K562 (cell line): ENCODE results near the gene PRPF8. TPM values are rescaled to one million over a fixed set of nuclear protein-coding genes. Genes with fewer than 3 reads are reported as not detected.

Experiments
- CTBP1 ChIP-seq: fragments of 450-650 bp; IDR thresholded peaks from 2 replicates; pipeline ENCODE4 v1.6.1; 2016; ENCODE audit warnings: borderline replicate concordance
- DMBX1 ChIP-seq: fragments of 250-450 bp; sonication (Bioruptor Pico); IDR thresholded peaks from 2 replicates; pipeline ENCODE4 v1.8.0; 2022; ENCODE audit warnings: inconsistent platforms, mild to moderate bottlenecking, moderate library complexity, borderline replicate concordance
- HDAC1 ChIP-seq, 2 experiments: fragments of 450-650 bp; IDR thresholded peaks; 2 replicates each; pipeline ENCODE4 v1.6.1; 2016 to 2017; ENCODE audit warnings: inconsistent platforms in 1 of 2, mild to moderate bottlenecking in 1 of 2, moderate library complexity in 1 of 2
- MXI1 ChIP-seq: IDR thresholded peaks from 2 replicates; pipeline ENCODE4 v1.6.1; 2011; ENCODE audit warnings: low read depth, mild to moderate bottlenecking, improper control_type of control experiment, low read length
- RAD51 ChIP-seq: fragments of 450-650 bp; IDR thresholded peaks from 2 replicates; pipeline ENCODE4 v1.7.1; 2016; ENCODE audit warnings: low read depth, mild to moderate bottlenecking, borderline replicate concordance
- RCOR1 ChIP-seq, 2 experiments: IDR thresholded peaks; 2 replicates each; pipeline ENCODE4 v1.6.1; 2012; ENCODE audit warnings: low read depth in 2 of 2, low read length in 2 of 2, borderline replicate concordance in 1 of 2, improper control_type of control experiment in 1 of 2
- TAL1 ChIP-seq: fragments of 450-650 bp; IDR thresholded peaks from 2 replicates; pipeline ENCODE4 v1.6.1; 2016; ENCODE audit warnings: mild to moderate bottlenecking
- ZNF124 ChIP-seq: sonication (generic); formaldehyde crosslinking; IDR thresholded peaks from 2 replicates; pipeline ENCODE4 v1.8.1; 2022; ENCODE audit warnings: missing genetic modification reagents
- ZNF146 ChIP-seq: IDR thresholded peaks from one replicate; pipeline ENCODE4 v1.6.1; 2018; ENCODE audit warnings: missing compliant biosample characterization; ENCODE audit not compliant: unreplicated experiment
- ZNF584 ChIP-seq: fragments of 200-800 bp; sonication (Bioruptor generic); IDR thresholded peaks from 2 replicates; pipeline ENCODE4 v1.6.1; 2016; ENCODE audit warnings: low read depth, mild to moderate bottlenecking, missing genetic modification characterization, missing compliant biosample characterization
- ZSCAN29 ChIP-seq: fragments of 450-650 bp; IDR thresholded peaks from 2 replicates; pipeline ENCODE4 v1.6.1; 2017
- polyA plus RNA-seq, 8 experiments: library from polyadenylated mRNA; depleted of rRNA in 4 of 8; stranded (reverse) in 5 of 8; unstranded in 3 of 8; fragments of >200 nt; fragmentation: Nextera tagmentation in 2 of 8; fragmentation: Illumina TruSeq in 1 of 8; extraction: Ambion mirVana in 2 of 8; extraction: Trizol in 1 of 8; gene quantifications; 2 replicates each; pipeline versions ENCODE4 v1.2.1 to v1.2.3, GENCODE V29; 2011 to 2014; ENCODE audit warnings: inconsistent platforms in 1 of 8, missing spikeins in 1 of 8
- total RNA-seq, 7 experiments: library from RNA; depleted of rRNA in 6 of 7; stranded (reverse); fragments of >200 nt in 6 of 7; fragmentation: Illumina TruSeq in 2 of 7; extraction: Trizol in 2 of 7; gene quantifications; 2 replicates each; pipeline versions ENCODE4 v1.2.1 to v1.2.3, GENCODE V29; 2011 to 2021; ENCODE audit warnings: low replicate concordance in 1 of 7
- TF ChIP-seq, protein P1 (sequence below), 2 experiments: fragments of 450-650 bp; IDR thresholded peaks; 2 replicates each; pipeline ENCODE4 v1.6.1; 2018; ENCODE audit warnings: mild to moderate bottlenecking in 2 of 2, low read depth in 1 of 2; ENCODE audit not compliant: partially characterized antibody in 2 of 2
- TF ChIP-seq, protein P2 (sequence below): sonication (generic); formaldehyde crosslinking; IDR thresholded peaks from 2 replicates; pipeline ENCODE4 v1.8.0; 2022; ENCODE audit warnings: mild to moderate bottlenecking, low read depth, missing genetic modification reagents
- TF ChIP-seq, protein P3 (sequence below), 2 experiments: fragments of 450-650 bp in 1 of 2; sonication (generic) in 1 of 2; formaldehyde crosslinking; conservative IDR thresholded peaks; 2 replicates each; pipeline versions ENCODE4 v1.4.0 to v1.8.1; 2020 to 2022; ENCODE audit warnings: mild to moderate bottlenecking in 1 of 2, missing genetic modification reagents in 1 of 2
- TF ChIP-seq, protein P4 (sequence below), 3 experiments: IDR thresholded peaks in 2 of 3; conservative IDR thresholded peaks in 1 of 3; 2 replicates each; pipeline ENCODE4 v1.5.1; 2011 to 2012; ENCODE audit warnings: low read length in 3 of 3, mild to moderate bottlenecking in 3 of 3, control low read depth in 2 of 3, improper control_type of control experiment in 1 of 3, inconsistent platforms in 1 of 3, low read depth in 1 of 3, mixed read lengths in 1 of 3, moderate library complexity in 1 of 3; ENCODE audit not compliant: insufficient read depth in 2 of 3
- TF ChIP-seq, protein P5 (sequence below), 3 experiments: fragments of 200-800 bp in 1 of 3; sonication (Bioruptor generic) in 1 of 3; sonication (generic) in 1 of 3; formaldehyde crosslinking in 1 of 3; IDR thresholded peaks; 2 replicates each; pipeline versions ENCODE4 v1.6.1 to v1.8.0; 2016 to 2022; ENCODE audit warnings: mild to moderate bottlenecking in 2 of 3, missing compliant biosample characterization in 2 of 3, missing genetic modification characterization in 2 of 3, missing genetic modification reagents in 1 of 3

The PRPF8 gene
- total and polyA plus RNA-seq, 9 of the 15 experiments (the other 6 are each of a cell fraction or from before 2014, with no cell fraction given): 64.3 to 294 (median 85.9) TPM

DNA sequence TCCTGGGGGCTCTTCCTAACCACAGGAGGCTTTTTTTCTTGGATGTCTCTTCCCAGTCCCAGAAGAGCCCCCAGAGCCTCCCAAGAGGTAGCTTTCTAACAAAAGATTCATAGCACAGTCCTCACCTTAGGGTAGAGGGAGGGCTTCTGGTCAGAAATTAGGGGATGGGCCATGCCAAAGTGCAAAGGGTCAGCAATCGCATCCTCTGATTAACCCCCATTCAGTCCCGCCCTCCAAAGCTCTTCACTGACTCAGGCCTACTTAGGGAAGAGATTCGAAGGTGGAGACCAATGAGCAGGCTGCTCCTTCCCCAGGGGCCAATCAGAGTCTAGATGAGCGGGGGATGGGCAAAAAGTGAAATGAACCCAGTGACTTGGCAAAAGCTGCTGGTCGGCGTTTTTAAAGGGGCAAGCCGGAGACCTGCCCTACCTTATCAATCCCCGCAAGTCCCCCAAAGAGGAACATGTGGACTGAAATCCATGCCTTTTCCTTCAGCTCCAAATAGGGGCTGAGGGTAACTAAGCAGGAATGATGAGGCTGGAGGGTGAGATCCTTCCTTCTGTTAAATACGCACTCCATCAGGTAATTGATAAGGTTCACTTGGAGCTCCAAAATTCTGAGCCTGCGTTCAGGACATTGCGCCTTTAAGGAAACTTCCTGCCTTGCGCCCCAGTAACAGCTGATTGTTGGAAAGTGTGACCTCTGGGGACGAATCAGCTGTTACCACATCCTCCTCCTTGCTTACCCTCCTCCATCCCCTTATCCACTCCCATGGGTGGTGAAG, 32.4 kb upstream of the PRPF8 start (continued):
- TF ChIP-seq, protein P1, sequence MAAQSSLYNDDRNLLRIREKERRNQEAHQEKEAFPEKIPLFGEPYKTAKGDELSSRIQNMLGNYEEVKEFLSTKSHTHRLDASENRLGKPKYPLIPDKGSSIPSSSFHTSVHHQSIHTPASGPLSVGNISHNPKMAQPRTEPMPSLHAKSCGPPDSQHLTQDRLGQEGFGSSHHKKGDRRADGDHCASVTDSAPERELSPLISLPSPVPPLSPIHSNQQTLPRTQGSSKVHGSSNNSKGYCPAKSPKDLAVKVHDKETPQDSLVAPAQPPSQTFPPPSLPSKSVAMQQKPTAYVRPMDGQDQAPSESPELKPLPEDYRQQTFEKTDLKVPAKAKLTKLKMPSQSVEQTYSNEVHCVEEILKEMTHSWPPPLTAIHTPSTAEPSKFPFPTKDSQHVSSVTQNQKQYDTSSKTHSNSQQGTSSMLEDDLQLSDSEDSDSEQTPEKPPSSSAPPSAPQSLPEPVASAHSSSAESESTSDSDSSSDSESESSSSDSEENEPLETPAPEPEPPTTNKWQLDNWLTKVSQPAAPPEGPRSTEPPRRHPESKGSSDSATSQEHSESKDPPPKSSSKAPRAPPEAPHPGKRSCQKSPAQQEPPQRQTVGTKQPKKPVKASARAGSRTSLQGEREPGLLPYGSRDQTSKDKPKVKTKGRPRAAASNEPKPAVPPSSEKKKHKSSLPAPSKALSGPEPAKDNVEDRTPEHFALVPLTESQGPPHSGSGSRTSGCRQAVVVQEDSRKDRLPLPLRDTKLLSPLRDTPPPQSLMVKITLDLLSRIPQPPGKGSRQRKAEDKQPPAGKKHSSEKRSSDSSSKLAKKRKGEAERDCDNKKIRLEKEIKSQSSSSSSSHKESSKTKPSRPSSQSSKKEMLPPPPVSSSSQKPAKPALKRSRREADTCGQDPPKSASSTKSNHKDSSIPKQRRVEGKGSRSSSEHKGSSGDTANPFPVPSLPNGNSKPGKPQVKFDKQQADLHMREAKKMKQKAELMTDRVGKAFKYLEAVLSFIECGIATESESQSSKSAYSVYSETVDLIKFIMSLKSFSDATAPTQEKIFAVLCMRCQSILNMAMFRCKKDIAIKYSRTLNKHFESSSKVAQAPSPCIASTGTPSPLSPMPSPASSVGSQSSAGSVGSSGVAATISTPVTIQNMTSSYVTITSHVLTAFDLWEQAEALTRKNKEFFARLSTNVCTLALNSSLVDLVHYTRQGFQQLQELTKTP (IDR thresholded peaks at IDR 0.05; ENCODE audit: low read depth in 1 of 2, partially characterized antibody in 2 of 2): no peak
- TF ChIP-seq, protein P2, sequence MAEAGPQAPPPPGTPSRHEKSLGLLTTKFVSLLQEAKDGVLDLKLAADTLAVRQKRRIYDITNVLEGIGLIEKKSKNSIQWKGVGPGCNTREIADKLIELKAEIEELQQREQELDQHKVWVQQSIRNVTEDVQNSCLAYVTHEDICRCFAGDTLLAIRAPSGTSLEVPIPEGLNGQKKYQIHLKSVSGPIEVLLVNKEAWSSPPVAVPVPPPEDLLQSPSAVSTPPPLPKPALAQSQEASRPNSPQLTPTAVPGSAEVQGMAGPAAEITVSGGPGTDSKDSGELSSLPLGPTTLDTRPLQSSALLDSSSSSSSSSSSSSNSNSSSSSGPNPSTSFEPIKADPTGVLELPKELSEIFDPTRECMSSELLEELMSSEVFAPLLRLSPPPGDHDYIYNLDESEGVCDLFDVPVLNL (CRISPR knock-in tag): no peak
- TF ChIP-seq ZSCAN29: no peak
- no peak for TF ChIP-seq DMBX1 (CRISPR knock-in tag)
- TF ChIP-seq, protein P3, sequence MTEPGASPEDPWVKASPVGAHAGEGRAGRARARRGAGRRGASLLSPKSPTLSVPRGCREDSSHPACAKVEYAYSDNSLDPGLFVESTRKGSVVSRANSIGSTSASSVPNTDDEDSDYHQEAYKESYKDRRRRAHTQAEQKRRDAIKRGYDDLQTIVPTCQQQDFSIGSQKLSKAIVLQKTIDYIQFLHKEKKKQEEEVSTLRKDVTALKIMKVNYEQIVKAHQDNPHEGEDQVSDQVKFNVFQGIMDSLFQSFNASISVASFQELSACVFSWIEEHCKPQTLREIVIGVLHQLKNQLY (CRISPR knock-in tag; conservative IDR thresholded peaks at IDR 0.05): no peak
- TF ChIP-seq ZNF124 (CRISPR knock-in tag): no peak
- TF ChIP-seq TAL1: no peak
- TF ChIP-seq RCOR1 (IDR thresholded peaks at IDR 0.05; ENCODE audit: borderline replicate concordance in 1 of 2, low read depth in 2 of 2, low read length in 2 of 2): peak; percentile 18 to 80; a peak in 3 of 4 replicates
- TF ChIP-seq, protein P4, sequence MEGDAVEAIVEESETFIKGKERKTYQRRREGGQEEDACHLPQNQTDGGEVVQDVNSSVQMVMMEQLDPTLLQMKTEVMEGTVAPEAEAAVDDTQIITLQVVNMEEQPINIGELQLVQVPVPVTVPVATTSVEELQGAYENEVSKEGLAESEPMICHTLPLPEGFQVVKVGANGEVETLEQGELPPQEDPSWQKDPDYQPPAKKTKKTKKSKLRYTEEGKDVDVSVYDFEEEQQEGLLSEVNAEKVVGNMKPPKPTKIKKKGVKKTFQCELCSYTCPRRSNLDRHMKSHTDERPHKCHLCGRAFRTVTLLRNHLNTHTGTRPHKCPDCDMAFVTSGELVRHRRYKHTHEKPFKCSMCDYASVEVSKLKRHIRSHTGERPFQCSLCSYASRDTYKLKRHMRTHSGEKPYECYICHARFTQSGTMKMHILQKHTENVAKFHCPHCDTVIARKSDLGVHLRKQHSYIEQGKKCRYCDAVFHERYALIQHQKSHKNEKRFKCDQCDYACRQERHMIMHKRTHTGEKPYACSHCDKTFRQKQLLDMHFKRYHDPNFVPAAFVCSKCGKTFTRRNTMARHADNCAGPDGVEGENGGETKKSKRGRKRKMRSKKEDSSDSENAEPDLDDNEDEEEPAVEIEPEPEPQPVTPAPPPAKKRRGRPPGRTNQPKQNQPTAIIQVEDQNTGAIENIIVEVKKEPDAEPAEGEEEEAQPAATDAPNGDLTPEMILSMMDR (IDR thresholded peaks at IDR 0.05 in 2 of 3, conservative IDR thresholded peaks at IDR 0.05 in 1 of 3; ENCODE audit: insufficient read depth in 2 of 3, low read depth in 1 of 3, low read length in 3 of 3): peak in 1 of 3 experiments; percentile 15; a peak in 1 of 6 replicates
- TF ChIP-seq RAD51: no peak
- no peak for TF ChIP-seq CTBP1
- TF ChIP-seq, protein P5, sequence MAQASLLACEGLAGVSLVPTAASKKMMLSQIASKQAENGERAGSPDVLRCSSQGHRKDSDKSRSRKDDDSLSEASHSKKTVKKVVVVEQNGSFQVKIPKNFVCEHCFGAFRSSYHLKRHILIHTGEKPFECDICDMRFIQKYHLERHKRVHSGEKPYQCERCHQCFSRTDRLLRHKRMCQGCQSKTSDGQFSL (CRISPR knock-in tag; IDR thresholded peaks at IDR 0.05): no peak
- TF ChIP-seq, protein P5 (tag; IDR thresholded peaks at IDR 0.05): no peak
- no peak for TF ChIP-seq ZNF146
- 0 out of 2 replicates have a peak, but pooled peaks have one; percentile 42 for TF ChIP-seq MXI1
- TF ChIP-seq HDAC1 (IDR thresholded peaks at IDR 0.05): peak in 1 of 2 experiments; percentile 82; a peak in 2 of 4 replicates
- no peak for TF ChIP-seq ZNF584 (CRISPR knock-in tag)
